Activated T-cell treated with anti-CD3 and anti-CD28 coated beads, Interleukin-2, amount 50 U/mL, for 24 hours (primary cell): ENCODE results near the gene GRAMD2B.
"Not testable (repeated sequence)": the region's sequence is repeated elsewhere in the genome, so short reads cannot be mapped to it uniquely, and the experiment has no call there.

ENCODE experiments used
- DNase-seq: peaks from one replicate; pipeline ENCODE4 v3.0.0-alpha.2; 2020
- H3K27ac Mint-ChIP-seq: 2 replicates; pipeline ENCODE4 v1.8.0; 2020; ENCODE audit warnings: mild to moderate bottlenecking, mixed read lengths
- H3K27me3 Mint-ChIP-seq: 2 replicates; pipeline ENCODE4 v1.8.0; 2020; ENCODE audit warnings: mixed read lengths
- H3K36me3 Mint-ChIP-seq: 2 replicates; pipeline ENCODE4 v1.8.0; 2020; ENCODE audit warnings: low read depth, mixed read lengths
- H3K4me1 Mint-ChIP-seq: 2 replicates; pipeline ENCODE4 v1.8.0; 2020; ENCODE audit warnings: low read depth, mixed read lengths
- H3K4me3 Mint-ChIP-seq: 2 replicates; pipeline ENCODE4 v1.8.0; 2020; ENCODE audit warnings: mild to moderate bottlenecking, moderate library complexity, mixed read lengths
- H3K9me3 Mint-ChIP-seq: 2 replicates; pipeline ENCODE4 v1.8.0; 2020; ENCODE audit warnings: mixed read lengths

Gene GRAMD2B

GRCh38 chr5:126395605-126396004 lies 27.6 kb upstream of the GRAMD2B start:
- H3K27ac Mint-ChIP-seq: no peak overlapping the region
- DNase-seq: no peak
- H3K9me3 Mint-ChIP-seq: peaks cover 10% of the 10 kb centered on the region
- no peak overlapping the region for H3K4me3 Mint-ChIP-seq
- H3K27me3 Mint-ChIP-seq: no peaks in the 10 kb centered on the region
- no peaks in the 10 kb centered on the region for H3K4me1 Mint-ChIP-seq
- H3K36me3 Mint-ChIP-seq: no peaks in the 10 kb centered on the region

- H3K36me3 Mint-ChIP-seq, DNase-seq, H3K27ac Mint-ChIP-seq, H3K4me3 Mint-ChIP-seq, H3K4me1 Mint-ChIP-seq, H3K27me3 Mint-ChIP-seq: not testable (repeated sequence)
- peaks cover 12% of the 10 kb centered on the region for H3K9me3 Mint-ChIP-seq
Observed at GRCh38 chr5:126396721-126397120, 26.5 kb upstream of the GRAMD2B start.

GRCh38 chr5:126398791-126399190 lies 24.4 kb upstream of the GRAMD2B start:
- H3K27me3 Mint-ChIP-seq: no peaks in the 10 kb centered on the region
- H3K4me1 Mint-ChIP-seq: no peaks in the 10 kb centered on the region
- H3K4me3 Mint-ChIP-seq: no peak overlapping the region
- no peak overlapping the region for H3K27ac Mint-ChIP-seq
- peaks cover 12% of the 10 kb centered on the region for H3K9me3 Mint-ChIP-seq
- no peaks in the 10 kb centered on the region for H3K36me3 Mint-ChIP-seq
- no peak for DNase-seq

GRCh38 chr5:126400621-126401251 lies 22.5 kb upstream of the GRAMD2B start:
- Mint-ChIP-seq H3K36me3 (no peaks in the 10 kb centered on the region), H3K27me3 (no peaks in the 10 kb centered on the region)
- no peak for DNase-seq

GRCh38 chr5:126402621-126403555 lies 20.3 kb upstream of the GRAMD2B start:
- no peak overlapping the region for H3K27ac Mint-ChIP-seq
- DNase-seq: no peak

More at GRCh38 chr5:126400621-126401251, 22.5 kb upstream of the GRAMD2B start:
- H3K4me1 Mint-ChIP-seq: no peaks in the 10 kb centered on the region
- H3K27ac Mint-ChIP-seq: no peak overlapping the region
- peaks cover 12% of the 10 kb centered on the region for H3K9me3 Mint-ChIP-seq
- H3K4me3 Mint-ChIP-seq: no peak overlapping the region

GRCh38 chr5:126403876-126404275 lies 19.3 kb upstream of the GRAMD2B start:
- Mint-ChIP-seq H3K9me3 (peaks cover 11% of the 10 kb centered on the region), H3K27me3 (no peaks in the 10 kb centered on the region), H3K4me3 (no peak overlapping the region), H3K4me1 (no peaks in the 10 kb centered on the region), H3K27ac (no peak overlapping the region), H3K36me3 (no peaks in the 10 kb centered on the region)
- DNase-seq: no peak

More at GRCh38 chr5:126402621-126403555, 20.3 kb upstream of the GRAMD2B start:
- Mint-ChIP-seq H3K36me3 (no peaks in the 10 kb centered on the region), H3K27me3 (no peaks in the 10 kb centered on the region), H3K4me3 (no peak overlapping the region), H3K4me1 (no peaks in the 10 kb centered on the region), H3K9me3 (peaks cover 11% of the 10 kb centered on the region)

- H3K4me1 Mint-ChIP-seq: peaks cover 2% of the 10 kb centered on the region
- H3K9me3 Mint-ChIP-seq: peaks cover 14% of the 10 kb centered on the region
- H3K27ac Mint-ChIP-seq: no peak overlapping the region
- DNase-seq: no peak
- no peaks in the 10 kb centered on the region for H3K36me3 Mint-ChIP-seq
- H3K4me3 Mint-ChIP-seq: no peak overlapping the region
- peaks cover 29% of the 10 kb centered on the region for H3K27me3 Mint-ChIP-seq
Observed at GRCh38 chr5:126410623-126411022, 12.6 kb upstream of the GRAMD2B start.

- Mint-ChIP-seq H3K9me3 (peaks cover 14% of the 10 kb centered on the region), H3K4me3 (no peak overlapping the region), H3K36me3 (no peaks in the 10 kb centered on the region), H3K4me1 (peaks cover 5% of the 10 kb centered on the region), H3K27ac (no peak overlapping the region), H3K27me3 (peaks cover 29% of the 10 kb centered on the region)
- DNase-seq: no peak
Observed at GRCh38 chr5:126413856-126414255, 9.4 kb upstream of the GRAMD2B start.

- Mint-ChIP-seq H3K9me3 (peaks cover 12% of the 10 kb centered on the region), H3K36me3 (no peaks in the 10 kb centered on the region), H3K27me3 (peaks cover 29% of the 10 kb centered on the region), H3K4me3 (no peak overlapping the region), H3K4me1 (peaks cover 10% of the 10 kb centered on the region), H3K27ac (no peak overlapping the region)
- DNase-seq: no peak
Observed at GRCh38 chr5:126414874-126415502, 8.2 kb upstream of the GRAMD2B start.

GRCh38 chr5:126415789-126416188 lies 7.4 kb upstream of the GRAMD2B start:
- no peak overlapping the region for H3K4me3 Mint-ChIP-seq
- H3K27ac Mint-ChIP-seq: no peak overlapping the region
- no peaks in the 10 kb centered on the region for H3K36me3 Mint-ChIP-seq
- peaks cover 9% of the 10 kb centered on the region for H3K4me1 Mint-ChIP-seq
- H3K9me3 Mint-ChIP-seq: peaks cover 8% of the 10 kb centered on the region
- no peak for DNase-seq
- H3K27me3 Mint-ChIP-seq: peaks cover 27% of the 10 kb centered on the region

GRCh38 chr5:126416266-126416925 lies 6.8 kb upstream of the GRAMD2B start:
- H3K9me3 Mint-ChIP-seq: peaks cover 4% of the 10 kb centered on the region
- no peak overlapping the region for H3K4me3 Mint-ChIP-seq
- no peaks in the 10 kb centered on the region for H3K36me3 Mint-ChIP-seq
- no peak for DNase-seq
- peaks cover 25% of the 10 kb centered on the region for H3K27me3 Mint-ChIP-seq
- H3K27ac Mint-ChIP-seq: no peak overlapping the region
- H3K4me1 Mint-ChIP-seq: peaks cover 8% of the 10 kb centered on the region

- Mint-ChIP-seq H3K4me3 (no peak overlapping the region), H3K27me3 (peaks cover 25% of the 10 kb centered on the region), H3K4me1 (peaks cover 8% of the 10 kb centered on the region), H3K27ac (no peak overlapping the region), H3K9me3 (no peaks in the 10 kb centered on the region), H3K36me3 (no peaks in the 10 kb centered on the region)
- DNase-seq: no peak
Observed at GRCh38 chr5:126417178-126417577, 6.0 kb upstream of the GRAMD2B start.

- DNase-seq: no peak
- peaks cover 9% of the 10 kb centered on the region for H3K27me3 Mint-ChIP-seq
- peaks cover 6% of the 10 kb centered on the region for H3K36me3 Mint-ChIP-seq
- H3K4me3 Mint-ChIP-seq: no peak overlapping the region
- no peaks in the 10 kb centered on the region for H3K9me3 Mint-ChIP-seq
- H3K4me1 Mint-ChIP-seq: peaks cover 20% of the 10 kb centered on the region
- no peak overlapping the region for H3K27ac Mint-ChIP-seq
Observed at GRCh38 chr5:126419102-126419501, 4.1 kb upstream of the GRAMD2B start.

- Mint-ChIP-seq H3K9me3 (no peaks in the 10 kb centered on the region), H3K4me1 (peaks cover 49% of the 10 kb centered on the region), H3K4me3 (no peak overlapping the region), H3K36me3 (peaks cover 47% of the 10 kb centered on the region), H3K27ac (no peak overlapping the region), H3K27me3 (no peaks in the 10 kb centered on the region)
- no peak for DNase-seq
Observed at GRCh38 chr5:126428421-126428820, 5.2 kb downstream of the GRAMD2B start.
